ENCODE results near the gene COQ8A.

The COQ8A gene

GRCh38 chr1:227032396-227032795 lies 92.3 kb downstream of the COQ8A start:
- no peak for DNase-seq (ENCODE audit: low spot score)

GRCh38 chr1:227033880-227034279 lies 93.8 kb downstream of the COQ8A start:
- no peak for DNase-seq (ENCODE audit: low spot score)

- DNase-seq (ENCODE audit: low spot score): no peak
Observed at GRCh38 chr1:227035316-227035715, 95.2 kb downstream of the COQ8A start.

GRCh38 chr1:227037121-227037520 lies 97.0 kb downstream of the COQ8A start:
- DNase-seq (ENCODE audit: low spot score): no peak

Data from HuH-7 (cell line).